NCI-H187 treated with DMSO at 0.1 percent for 48 hours (cell line): ENCODE data around the gene PMEL.
"Not testable (repeated sequence)": the region's sequence is repeated elsewhere in the genome, so short reads cannot be mapped to it uniquely, and the experiment has no call there.

Source experiments
- DNase-seq: peaks from one replicate; lab custom pipeline; 2025; lab: John Stamatoyannopoulos, UW

PMEL gene

DNA sequence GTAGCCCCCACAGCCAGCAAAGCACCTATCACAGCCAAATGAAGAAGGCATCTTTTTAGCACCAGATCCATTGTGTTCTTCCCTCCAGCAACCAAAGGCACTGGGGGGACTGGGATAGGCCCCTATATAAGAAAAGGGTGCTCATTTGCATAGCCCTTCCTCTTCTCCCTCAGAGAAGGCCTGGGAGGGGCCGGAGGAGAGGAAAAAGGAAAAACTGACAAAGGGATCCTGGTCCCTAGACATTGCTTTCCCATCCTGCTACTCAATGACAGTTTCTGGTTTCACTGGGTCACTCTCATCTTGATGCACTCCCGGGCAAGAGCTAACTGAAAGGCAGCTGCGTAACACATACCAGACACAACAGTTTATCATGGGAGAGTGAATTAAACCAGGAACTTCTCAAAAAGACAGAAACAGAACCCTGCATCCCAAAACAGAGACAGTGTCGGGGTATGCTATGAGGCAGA lies at the start of gene PMEL:
TSS of gene PMEL (minus strand) at position 102 of the 467 bp plus-strand sequence. CDS start at position 71, 31 bp downstream.
- no peak for DNase-seq

DNA sequence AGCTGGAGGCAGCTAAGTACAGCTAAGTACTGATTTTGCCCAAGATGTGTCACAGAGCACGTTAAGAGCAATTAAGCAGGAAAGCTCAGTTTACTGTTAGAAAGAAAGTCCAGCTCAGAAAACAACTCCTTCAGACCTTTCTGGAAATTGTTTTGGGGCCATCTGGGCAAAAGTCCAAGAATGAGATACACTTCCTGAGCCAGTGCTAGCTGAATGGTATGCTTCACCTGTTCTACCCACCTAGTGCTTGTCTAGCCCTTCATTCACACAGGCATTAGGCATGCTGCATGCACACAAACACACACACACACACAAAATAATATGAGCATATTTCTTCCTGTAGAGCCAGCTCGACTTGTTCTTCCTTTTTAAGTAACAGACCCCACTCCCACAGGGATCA lies 48.4 kb upstream of the PMEL start:
- no peak for DNase-seq

DNA sequence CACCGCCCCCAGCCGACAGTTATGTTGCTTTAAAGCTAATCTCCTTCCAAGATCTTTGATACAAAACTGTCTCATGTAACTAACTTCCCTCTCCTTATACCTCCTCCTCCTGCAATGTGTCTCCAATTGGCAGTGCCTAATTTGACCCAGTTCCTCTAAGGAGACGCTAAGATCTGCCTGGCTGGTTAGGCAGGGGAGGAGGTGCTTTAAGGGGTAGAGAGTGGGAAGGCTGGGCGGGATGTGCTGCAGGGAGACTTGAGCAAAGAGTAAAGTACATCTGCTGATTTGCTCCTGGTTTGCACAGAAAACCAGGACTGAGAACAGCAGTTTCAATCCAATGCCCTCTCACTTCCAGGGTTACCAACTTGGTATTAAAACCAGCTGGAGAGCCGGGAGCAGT lies 47.6 kb upstream of the PMEL start:
- DNase-seq: no peak

DNA sequence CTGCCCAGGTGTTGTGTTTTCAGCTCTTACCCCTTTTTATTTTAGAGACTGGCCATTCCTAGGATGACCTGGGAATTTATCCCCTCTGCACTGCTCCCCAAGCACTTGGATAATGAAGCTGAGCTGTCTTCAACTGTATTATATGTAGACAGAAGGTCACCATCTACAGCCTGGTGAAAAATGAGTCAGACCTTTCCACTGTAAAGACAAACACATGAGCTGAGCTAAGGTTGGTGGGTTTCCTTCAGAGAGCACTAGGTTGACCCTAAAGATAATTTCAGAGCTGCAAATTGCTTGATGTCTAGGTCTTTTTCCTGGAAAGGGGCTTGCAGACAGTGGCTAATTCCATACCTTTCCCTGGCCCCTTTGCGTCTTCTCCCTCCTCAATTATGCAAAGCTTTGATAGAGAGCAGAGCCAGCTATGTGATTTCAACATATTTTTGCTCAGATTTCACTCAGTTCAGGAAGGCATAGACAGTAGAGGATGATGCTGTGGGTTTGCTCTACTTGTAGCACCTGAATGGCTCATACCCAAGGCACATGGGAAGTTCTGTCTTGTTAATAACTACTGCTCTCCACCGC lies 45.8 kb upstream of the PMEL start:
- no peak for DNase-seq

DNA sequence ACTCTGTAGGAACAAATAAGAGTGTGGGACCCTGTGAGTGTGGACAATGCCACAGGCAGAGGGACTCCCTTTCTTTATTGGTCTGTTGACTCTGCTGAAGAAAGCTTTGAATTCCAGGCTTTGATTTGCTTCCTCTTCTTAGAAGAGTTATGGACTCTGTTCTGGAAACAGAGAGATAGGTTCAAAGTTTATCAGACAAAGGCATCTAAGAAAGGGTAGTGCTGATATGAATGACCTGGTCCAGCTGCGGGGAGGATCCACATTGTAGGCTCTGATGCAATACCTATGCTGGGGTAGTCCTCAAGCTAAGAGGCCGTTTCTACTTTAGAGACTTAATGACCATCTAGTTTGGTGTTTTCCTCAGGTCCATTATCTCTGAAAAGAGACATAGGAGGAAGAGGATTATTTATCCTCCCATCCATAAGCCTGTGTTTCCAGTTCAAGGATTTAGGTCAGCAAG lies 44.3 kb upstream of the PMEL start:
- DNase-seq: no peak

- no peak for DNase-seq
Measured at GRCh38 chr12:56007564-56008559, 42.0 kb upstream of the PMEL start.

- DNase-seq: no peak
Measured at GRCh38 chr12:56004211-56004610, 38.4 kb upstream of the PMEL start.

DNA sequence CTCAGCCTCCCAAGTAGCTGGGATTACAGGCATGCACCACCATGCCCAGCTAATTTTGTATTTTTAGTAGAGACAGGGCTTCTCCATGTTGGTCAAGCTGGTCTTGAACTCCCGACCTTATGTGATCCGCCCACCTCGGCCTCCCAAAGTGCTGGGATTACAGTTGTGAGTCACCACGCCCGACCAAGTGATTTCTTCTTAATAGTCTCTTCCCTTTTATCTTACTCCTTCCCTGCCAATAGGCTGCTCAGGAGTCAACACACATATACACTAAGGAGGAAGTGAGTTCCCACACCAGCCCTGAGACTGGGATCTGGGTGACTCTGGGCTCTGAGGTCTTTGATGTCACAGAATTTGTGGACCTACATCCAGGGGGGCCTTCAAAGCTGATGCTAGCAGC lies 37.5 kb upstream of the PMEL start:
- not testable (repeated sequence) for DNase-seq

DNA sequence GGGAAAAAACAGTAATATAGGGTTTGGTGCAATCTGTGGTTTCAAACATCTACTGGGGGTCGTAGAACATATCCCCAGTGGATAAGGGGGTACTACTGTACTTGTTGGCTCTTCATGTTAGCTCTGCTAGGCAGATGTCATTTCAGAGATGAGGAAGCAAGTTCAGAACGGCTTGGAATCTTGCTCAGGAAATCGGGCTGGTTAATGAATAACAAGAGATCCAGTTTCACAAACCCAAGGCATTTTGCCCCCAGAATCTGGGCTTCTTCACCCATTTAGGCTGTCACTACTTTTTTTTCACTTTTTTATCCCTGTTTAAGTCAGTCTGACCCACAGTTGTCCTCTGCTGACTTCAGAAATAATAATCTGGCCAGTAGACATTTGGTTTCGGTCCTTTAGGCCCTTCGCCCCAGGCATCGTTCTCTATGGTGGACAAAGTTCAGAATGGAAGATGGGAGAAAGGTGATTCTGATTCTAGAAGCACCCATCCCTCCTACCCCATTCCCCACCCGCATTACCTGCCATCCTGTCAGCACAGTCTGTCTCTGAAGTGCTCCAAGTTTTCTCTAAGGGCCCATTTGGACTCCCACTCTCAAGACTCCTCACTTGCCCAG lies 35.8 kb upstream of the PMEL start:
- no peak for DNase-seq

GRCh38 chr12:55999999-56000540 lies 34.2 kb upstream of the PMEL start:
- not testable (repeated sequence) for DNase-seq

DNA sequence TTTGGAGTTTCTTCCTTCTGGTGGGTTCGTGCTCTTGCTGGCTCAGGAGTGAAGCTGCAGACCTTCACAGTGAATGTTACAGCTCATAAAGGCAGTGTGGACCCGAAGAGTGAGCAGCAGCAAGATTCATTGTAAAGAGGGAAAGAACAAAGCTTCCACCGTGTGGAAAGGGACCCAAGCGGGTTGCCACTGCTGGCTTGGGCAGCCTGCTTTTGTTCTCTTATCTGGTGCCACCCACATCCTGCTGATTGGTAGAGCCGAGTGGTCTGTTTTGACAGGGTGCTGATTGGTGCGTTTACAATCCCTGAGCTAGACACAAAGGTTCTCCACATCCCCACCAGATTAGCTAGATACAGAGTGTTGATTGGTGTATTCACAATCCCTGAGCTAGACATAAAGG lies 33.7 kb upstream of the PMEL start:
- not testable (repeated sequence) for DNase-seq

- no peak for DNase-seq
Measured at GRCh38 chr12:55997535-55997859, 31.7 kb upstream of the PMEL start.

- DNase-seq: peak; percentile 87
Measured at GRCh38 chr12:55996715-55997534, 31.1 kb upstream of the PMEL start, which contains the start of gene SUOX. SUOX (plus strand) TSS chr12:55997276; CDS start chr12:56002222, 4,946 bp downstream.

DNA sequence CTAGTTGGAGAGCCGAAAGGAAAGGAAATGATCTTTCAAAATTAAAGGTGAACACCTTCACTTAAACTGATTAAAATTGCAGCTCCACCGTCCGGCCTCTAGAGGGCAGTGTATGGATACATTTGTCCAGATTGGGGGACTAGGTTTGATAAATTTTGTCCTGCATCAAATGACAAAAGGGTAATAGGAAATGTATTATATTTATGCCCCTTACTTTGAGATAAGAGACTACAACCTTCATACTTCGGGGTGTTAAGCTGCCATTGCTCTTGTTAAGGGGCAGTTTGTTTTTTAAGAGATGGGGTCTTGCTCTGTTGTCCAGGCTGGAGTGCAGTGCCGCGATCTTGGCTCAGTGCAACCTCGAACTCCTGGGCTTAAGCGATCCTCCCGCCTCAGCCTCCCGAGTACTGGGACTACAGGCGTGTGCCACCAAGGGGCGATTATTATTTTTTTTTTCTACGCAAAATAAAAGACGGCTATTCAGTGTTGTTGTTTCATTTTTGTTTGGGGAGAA lies 30.4 kb upstream of the PMEL start:
- DNase-seq: peak; percentile 10

GRCh38 chr12:55995366-55995765 lies 29.5 kb upstream of the PMEL start:
- no peak for DNase-seq

DNA sequence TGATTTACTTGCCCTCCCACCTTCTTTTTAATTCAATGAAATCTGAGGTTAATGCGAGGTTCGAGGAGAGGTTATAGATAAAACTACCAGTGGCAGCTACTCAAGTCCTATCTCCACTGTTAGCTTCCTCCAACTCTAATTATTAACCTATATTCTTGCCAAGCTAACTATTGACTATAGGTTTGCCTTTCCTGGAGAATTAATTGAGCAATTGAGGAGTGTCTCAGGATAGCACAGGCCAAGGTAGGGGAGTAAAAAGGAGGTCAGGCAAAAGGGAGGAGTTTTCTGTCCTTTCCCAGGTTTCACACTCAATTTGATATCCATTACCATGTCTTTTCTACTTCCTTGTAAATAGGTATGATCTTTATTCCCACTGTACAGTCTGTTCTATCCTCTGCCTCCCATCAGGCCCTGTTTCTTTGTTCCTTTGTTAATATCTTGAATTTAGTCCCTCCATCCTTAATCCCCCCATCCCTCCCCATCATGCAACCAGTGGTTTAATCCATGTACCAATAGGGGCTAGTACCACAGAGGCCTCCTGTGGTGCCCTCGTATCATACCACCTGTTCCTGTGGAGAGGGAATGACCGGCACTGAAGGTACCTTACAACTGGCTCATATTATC lies 27.5 kb upstream of the PMEL start:
- no peak for DNase-seq

DNA sequence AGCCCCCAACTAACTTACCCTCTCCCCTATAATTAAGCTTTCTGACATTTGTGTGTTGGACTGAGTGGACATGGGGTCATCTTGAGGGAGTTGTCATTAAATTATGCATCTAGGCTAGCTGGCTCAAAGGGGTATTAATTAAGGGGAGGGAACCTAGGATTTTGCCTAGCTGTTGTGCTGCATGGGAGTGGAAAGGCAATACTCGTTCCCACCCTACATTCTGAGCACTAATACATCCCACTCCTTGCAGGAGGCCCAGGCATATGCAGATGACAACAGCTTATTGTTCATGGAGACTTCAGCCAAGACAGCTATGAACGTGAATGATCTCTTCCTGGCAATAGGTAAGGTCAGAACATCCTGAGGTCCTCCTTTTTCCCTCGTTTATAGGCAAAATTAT lies 25.3 kb upstream of the PMEL start:
- DNase-seq: no peak

- not testable (repeated sequence) for DNase-seq
Measured at GRCh38 chr12:55985976-55986375, 20.1 kb upstream of the PMEL start.

- DNase-seq: no peak
Measured at GRCh38 chr12:55985341-55985740, 19.5 kb upstream of the PMEL start.

GRCh38 chr12:55984861-55985260 lies 19.0 kb upstream of the PMEL start:
- no peak for DNase-seq
